EH (cell line): Measurements from ENCODE around the gene CDC6.

Source experiments
- DNase-seq: peaks from one replicate; pipeline ENCODE4 v3.0.0-alpha.2; 2015; ENCODE audit warnings: low read depth

CDC6 gene

DNA sequence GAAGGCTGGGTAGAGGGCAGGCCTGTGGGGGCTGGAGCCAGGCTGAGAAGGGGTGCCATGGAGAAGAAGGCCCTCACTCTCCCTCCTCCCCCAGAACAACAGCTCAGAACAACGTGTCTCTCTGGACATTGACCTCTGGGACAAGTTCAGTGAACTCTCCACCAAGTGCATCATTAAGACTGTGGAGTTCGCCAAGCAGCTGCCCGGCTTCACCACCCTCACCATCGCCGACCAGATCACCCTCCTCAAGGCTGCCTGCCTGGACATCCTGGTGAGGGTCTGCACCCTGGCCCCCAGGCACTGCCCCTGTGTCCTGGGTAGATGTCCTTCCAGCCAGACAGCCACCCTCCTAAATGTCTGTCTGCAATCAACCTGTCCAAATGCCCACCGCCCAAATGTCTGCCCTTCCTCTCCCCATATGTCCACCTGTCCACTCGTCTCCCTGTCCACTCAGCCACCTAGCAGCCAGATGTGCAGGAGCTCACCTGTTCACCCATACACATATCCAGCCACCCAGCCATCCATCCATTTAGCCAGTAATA, 64.6 kb downstream of the CDC6 start:
- no peak for DNase-seq

DNA sequence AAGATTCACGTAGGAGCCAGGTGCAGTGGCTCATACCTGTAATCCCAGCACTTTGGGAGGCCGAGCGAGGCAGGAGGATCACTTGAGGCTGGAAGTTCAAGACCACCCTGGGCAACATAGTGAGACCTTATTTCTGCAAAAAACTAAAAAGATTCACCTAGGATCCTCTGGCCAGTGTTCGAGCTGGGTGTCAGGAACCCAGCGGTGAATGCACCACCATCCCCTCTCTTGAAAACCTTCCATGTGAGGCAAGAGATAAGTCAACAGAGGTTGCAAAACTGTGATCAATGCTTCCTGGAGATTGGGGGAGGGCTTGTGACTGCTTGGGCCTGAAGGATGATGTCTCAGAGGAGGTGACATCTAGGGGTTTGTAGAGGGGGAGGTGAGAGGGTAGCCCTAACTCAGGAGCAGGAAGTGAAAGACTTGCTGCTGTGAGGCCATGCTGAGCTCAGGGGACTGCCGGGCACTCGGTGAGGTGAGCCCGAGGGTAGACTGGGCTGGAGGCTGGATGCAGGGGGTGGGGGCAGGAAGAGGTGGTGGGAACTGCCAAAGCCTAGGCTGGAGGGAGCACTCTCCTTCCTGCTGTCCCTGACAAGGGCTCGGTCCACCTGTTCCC, 65.2 kb downstream of the CDC6 start:
- no peak for DNase-seq
